ENCODE measurements around the gene ZFP62.

The ZFP62 gene

GRCh38 chr5:180866985-180867384, 5.9 kb upstream of the ZFP62 start:
- DNase-seq, result no peak

DNA sequence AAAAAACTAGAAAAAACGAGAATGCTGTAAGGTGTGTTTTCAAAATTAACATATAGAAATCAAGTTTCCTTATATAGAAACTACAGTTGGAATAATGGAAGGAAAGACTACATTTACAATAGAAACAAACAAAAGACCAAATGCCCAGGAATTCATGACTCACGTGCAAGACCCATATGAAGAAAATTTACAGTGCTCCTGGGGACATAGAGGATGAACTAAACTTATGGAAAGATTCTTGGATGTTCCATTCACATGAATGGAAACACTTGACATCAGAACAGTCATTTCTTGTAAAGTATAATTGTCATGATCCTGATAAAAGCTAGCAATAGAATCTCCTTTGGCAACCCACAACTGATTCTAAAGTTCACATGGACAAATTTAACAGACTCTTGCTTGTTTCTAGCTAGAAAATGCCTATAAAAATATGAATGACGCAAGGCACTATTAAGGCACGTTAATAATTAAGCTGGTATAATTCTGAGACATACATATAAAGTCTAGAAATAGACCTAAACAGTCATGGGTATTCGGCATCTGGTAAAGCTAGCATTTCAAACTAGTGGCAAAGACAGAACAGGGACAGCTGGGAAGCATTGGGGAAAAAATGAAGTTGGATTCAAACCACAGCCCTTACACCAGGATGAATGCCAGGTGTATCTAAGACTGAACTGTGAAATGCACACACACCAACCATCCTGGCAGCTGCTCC, 5.1 kb upstream of the ZFP62 start:
- peak; percentile 14 for DNase-seq

DNA sequence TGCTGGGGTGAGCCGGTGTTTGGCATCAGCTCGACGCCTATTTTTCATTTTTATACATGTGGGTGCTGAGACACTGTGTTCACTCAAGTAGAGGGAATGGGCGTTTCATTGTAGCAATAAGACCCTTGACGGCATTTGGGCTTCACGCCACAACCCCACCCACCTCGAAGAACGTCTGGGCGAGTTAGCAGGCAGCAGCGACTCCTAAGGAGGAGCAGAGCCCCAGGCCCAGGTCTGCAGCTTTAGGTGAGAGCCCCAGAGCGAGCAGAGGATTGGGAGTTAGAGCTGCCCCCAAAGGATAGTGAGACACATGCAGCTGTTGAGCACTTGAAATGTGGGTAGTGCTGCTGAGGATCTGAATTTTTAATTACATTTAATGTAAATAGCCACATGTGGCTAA, 1.6 kb upstream of the ZFP62 start:
- no peak for DNase-seq

GRCh38 chr5:180860273-180860886, 696 bp downstream of the ZFP62 start:
- peak; percentile 23 for DNase-seq

DNA sequence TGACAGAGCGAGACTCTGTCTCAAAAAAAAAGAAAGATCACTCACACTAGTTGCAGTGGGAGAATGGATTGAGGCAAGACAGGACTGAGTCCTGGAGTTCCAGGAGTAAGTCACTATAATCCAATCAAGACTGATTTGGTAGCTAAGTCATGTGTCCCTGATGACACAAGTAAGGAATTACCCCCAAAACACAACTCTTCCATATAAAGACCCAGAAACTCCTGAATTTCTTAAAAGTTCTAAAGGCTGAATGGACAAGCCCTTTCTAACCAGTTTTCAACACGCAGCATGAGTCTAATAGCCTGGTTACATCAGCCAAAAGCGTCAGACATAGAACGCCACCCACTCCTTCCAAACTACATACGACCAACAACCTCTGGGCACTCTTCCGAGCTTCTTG, 2.5 kb downstream of the ZFP62 start:
- DNase-seq, result no peak

- no peak for DNase-seq
Observed at GRCh38 chr5:180853848-180854176, 7.3 kb downstream of the ZFP62 start.

DNA sequence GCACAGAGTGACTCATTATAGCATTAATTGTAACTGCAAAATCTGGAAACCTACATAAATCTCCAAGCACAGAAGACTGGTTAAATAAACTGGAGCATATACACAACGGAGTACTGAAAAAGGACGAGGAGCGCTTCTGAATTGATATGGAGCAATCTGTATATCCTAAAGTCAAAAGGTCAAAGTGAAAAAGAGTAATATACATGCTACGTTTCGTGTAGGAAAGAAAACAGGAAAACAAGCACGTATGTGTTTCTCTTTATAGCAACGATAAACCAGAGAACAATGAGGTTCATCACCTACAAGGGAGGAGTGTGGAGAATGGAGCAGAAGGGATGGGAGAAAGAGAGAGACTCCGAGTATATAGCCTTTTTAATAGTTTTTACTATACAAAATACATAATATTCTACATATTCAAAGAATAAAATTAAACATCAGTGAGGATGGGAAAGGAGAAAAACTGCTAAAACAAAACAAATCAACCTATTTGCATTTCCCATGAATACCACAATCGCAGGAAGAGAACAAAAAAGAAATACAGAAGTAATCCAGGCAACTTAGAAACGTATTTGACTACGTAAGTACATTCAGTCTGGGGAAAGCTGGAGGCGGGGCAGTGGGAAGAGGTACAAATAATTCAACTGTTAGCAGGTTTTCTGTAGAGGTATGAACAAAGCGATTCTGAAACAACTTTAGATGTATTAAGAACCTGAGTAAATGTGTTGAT, 7.8 kb downstream of the ZFP62 start:
- no peak for DNase-seq

DNA sequence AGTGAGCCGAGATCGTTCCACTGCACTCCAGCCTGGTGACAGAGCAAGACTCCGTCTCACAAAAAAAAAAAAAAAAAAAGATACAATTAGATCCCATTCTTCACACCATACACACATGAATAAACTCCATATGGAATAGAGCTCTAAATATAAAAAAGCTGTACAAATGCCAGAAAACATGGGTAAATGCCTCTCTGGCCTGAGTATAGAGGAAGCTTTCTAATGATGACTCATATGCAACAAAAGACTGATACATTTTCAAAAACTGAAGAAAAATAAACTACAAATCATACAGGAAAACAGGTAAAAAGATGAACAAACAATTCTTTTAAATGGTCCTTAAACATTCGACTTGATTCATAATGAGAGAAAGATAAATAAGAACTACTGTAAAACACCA, 8.6 kb downstream of the ZFP62 start:
- no peak for DNase-seq

- DNase-seq, result no peak
Observed at GRCh38 chr5:180850434-180851078, 10.5 kb downstream of the ZFP62 start.

DNA sequence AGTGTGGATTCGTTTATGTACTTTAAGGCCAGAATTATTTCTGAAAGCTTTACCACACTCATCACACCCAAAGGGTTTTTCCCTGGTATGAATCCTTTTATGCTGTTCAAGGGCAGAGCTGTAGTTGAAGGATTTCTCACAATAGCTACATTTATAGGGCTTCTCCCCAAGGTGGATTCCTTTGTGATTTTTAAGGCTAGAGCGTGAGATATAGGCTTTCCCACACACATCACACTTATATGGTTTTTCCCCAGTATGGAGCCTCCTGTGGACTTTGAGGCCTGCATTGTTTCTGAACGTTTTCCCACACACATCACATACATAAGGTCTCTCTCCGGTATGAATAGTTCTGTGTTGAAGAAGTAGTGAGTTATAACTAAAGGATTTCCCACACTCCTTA, 11.2 kb downstream of the ZFP62 start:
- no peak for DNase-seq

DNA sequence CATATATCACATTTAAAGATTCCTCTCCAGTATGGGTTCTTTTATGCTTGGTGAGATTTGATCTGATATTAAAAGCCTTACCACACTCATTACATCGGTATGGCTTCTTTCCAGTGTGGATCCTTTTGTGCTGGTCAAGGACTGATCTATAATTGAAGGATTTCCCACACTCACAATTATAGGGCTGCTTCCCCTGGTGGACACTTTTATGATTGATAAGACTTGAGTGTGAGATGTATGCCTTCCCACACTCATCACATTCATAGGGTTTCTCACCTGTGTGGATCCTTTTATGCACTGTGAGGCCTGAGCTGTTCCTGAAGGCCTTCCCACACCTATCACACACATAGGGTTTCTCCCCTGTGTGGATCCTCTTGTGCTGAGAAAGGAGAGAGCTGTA, 12.2 kb downstream of the ZFP62 start:
- no peak for DNase-seq

GRCh38 chr5:180848265-180848664, 12.8 kb downstream of the ZFP62 start:
- DNase-seq, result no peak

- no peak for DNase-seq
Observed at GRCh38 chr5:180847026-180847425, 14.1 kb downstream of the ZFP62 start.

DNA sequence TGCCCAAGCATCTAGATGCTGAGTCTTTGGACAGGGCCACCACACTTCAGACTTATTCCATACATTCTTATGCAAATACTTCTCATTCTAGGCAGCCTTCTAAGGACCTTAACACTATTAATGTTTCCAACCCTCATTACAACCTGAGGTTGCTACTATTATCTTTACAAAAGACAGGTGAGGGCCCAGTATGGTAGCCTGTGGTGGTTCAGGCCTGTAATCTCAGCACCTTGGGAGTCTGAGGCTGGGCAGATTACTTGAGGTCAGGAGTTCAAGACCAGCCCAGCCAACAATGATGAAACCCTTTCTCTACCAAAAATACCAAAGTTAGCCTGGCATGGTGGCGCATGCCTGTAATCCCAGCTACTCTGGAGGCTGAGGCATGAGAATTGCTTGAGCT, 16.2 kb downstream of the ZFP62 start:
- DNase-seq, result no peak

DNA sequence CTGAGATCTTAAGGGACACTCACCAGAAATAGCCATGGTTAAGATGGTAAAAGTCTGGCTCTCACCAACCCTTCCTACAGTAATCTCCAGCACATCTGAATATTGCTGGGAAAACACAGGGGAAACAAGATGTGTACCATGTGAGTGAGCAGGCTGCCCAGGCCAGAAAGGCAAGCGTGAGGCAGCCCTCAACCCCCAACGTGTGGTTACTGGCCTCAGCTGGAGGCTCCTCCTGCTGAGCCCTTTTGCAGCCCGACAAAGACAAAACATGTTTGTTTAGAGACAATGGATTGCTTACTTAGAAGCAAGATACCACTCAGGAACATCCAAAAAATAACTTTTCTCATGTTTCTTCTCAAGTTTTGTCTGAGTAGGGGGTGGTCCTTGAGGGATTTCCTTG, 16.6 kb downstream of the ZFP62 start:
- no peak for DNase-seq

DNA sequence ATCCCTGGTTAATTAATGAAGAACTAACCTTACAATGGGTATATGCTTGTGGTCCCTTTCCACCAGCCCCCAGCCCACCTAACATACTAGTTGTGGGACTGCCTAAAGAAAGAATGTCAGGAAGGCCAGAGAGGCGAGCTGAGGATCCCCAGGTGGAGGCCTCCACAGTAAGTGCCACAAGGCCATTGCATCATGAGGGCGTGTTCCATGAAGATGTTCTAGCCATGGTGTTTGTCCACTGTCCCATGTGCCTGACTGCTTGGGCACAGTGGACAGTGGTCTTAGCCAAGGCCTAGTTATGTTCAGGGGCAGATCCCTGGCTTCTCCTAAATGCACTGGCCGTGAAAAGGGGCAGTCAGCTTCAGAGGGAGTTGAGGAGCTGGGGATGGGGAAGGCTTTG, 21.1 kb downstream of the ZFP62 start:
- no peak for DNase-seq

DNA sequence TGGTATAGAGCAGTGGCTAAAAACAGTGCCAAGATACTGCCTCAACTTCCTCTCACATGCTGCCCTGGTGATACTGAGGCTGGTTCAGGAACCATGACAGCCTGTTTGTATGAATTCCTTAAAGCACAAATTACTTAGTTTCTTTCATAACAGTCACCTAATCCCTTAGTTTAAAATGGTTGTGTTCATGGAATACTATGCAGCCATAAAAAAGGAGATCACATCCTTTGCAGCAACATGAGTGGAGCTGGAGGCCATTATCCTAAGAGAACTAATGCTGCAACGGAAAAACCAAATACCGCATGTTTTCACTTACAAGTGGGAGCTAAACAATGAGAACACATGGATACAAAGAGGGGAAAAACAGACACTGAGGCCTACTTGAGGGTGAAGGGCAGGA, 21.8 kb downstream of the ZFP62 start:
- DNase-seq, result no peak

DNA sequence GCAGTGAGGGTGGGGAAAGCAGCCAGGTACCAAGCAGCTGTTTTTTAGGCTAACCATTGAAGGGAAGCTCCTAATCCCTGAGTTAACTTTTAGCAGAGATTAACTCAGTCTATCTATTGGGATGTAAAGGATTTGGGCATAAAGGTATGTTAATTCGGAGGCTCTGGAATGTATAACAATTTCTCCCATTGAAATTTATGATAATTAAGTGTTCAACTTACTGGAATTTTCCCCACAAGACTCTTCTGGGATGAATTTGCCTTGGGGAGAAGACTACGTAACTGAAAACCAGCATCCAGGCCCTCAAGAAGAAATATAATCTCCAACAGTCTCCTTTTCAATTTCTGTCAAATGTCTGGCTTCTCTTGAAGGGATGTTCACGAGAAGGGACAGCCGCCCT, 23.6 kb downstream of the ZFP62 start:
- no peak for DNase-seq

GRCh38 chr5:180832638-180833068, 28.4 kb downstream of the ZFP62 start:
- no peak for DNase-seq

- peak; percentile 65 for DNase-seq
Observed at GRCh38 chr5:180831139-180832093, 29.7 kb downstream of the ZFP62 start.

GRCh38 chr5:180830253-180831138, 30.6 kb downstream of the ZFP62 start:
- peak; percentile 34 for DNase-seq

- DNase-seq, result no peak
Observed at GRCh38 chr5:180829726-180830125, 31.4 kb downstream of the ZFP62 start.
